CD4-positive, alpha-beta T cell treated with Interleukin-6 for 4 hours (primary cell): ENCODE results near the gene KIZ.

Experiments
- DNase-seq: peaks from one replicate; pipeline ENCODE4 v3.0.0-alpha.2; 2020; ENCODE audit warnings: mixed read lengths

KIZ gene

GRCh38 chr20:21125849-21126580 is at the start of gene KIZ:
Gene KIZ, plus strand, starts transcription at chr20:21126082. Its CDS starts 34 bp downstream, at chr20:21126116.
- DNase-seq: peak; percentile 97

- DNase-seq: no peak
Measured at GRCh38 chr20:21077809-21078345, 48.0 kb upstream of the KIZ start.

GRCh38 chr20:21082584-21082983 is 43.3 kb upstream of the KIZ start:
- no peak for DNase-seq

- DNase-seq: no peak
Measured at GRCh38 chr20:21083825-21084325, 42.0 kb upstream of the KIZ start.

- no peak for DNase-seq
Measured at GRCh38 chr20:21087862-21088540, 37.9 kb upstream of the KIZ start.

GRCh38 chr20:21089391-21089790 is 36.5 kb upstream of the KIZ start:
- DNase-seq: no peak

- DNase-seq: no peak
Measured at GRCh38 chr20:21090111-21090618, 35.7 kb upstream of the KIZ start.

GRCh38 chr20:21090721-21091120 is 35.2 kb upstream of the KIZ start:
- no peak for DNase-seq

GRCh38 chr20:21092806-21093205 is 33.1 kb upstream of the KIZ start:
- DNase-seq: no peak

- DNase-seq: no peak
Measured at GRCh38 chr20:21096321-21097043, 29.4 kb upstream of the KIZ start.

- peak; percentile 55 for DNase-seq
Measured at GRCh38 chr20:21099751-21100577, 25.9 kb upstream of the KIZ start.

- peak; percentile 14 for DNase-seq
Measured at GRCh38 chr20:21100578-21101452, 25.1 kb upstream of the KIZ start.

GRCh38 chr20:21101453-21101931 is 24.4 kb upstream of the KIZ start:
- peak; percentile 4 for DNase-seq

- peak; percentile 13 for DNase-seq
Measured at GRCh38 chr20:21101932-21102575, 23.8 kb upstream of the KIZ start.

GRCh38 chr20:21102603-21103311 is 23.1 kb upstream of the KIZ start:
- DNase-seq: peak; percentile 48

- DNase-seq: peak; percentile 14
Measured at GRCh38 chr20:21103582-21104465, 22.1 kb upstream of the KIZ start.

- no peak for DNase-seq
Measured at GRCh38 chr20:21104466-21104761, 21.5 kb upstream of the KIZ start.

GRCh38 chr20:21104921-21105320 is 21.0 kb upstream of the KIZ start:
- no peak for DNase-seq
